IPS-15b (cell line): ENCODE data around the gene ABL1.

ENCODE experiments used
- H3K27me3 ChIP-seq: one replicate; pipeline ENCODE4 v1.6.1; 2013; ENCODE audit warnings: low read length; ENCODE audit not compliant: control insufficient read depth, insufficient read depth
- H3K36me3 ChIP-seq: one replicate; pipeline ENCODE4 v1.6.1; 2013; ENCODE audit warnings: low read length; ENCODE audit not compliant: control insufficient read depth, insufficient read depth
- H3K4me1 ChIP-seq: one replicate; pipeline ENCODE4 v1.6.1; 2013; ENCODE audit warnings: mild to moderate bottlenecking, low read length; ENCODE audit not compliant: control insufficient read depth, insufficient read depth
- H3K4me3 ChIP-seq: one replicate; pipeline ENCODE4 v1.5.1; 2013; ENCODE audit warnings: low read depth, low read length
- H3K9ac ChIP-seq: one replicate; pipeline ENCODE4 v1.6.1; 2013; ENCODE audit warnings: low read depth, mild to moderate bottlenecking, low read length
- H3K9me3 ChIP-seq: one replicate; pipeline ENCODE4 v1.6.1; 2013; ENCODE audit warnings: mild to moderate bottlenecking, low read length; ENCODE audit not compliant: control insufficient read depth, insufficient read depth

ABL1 gene

DNA sequence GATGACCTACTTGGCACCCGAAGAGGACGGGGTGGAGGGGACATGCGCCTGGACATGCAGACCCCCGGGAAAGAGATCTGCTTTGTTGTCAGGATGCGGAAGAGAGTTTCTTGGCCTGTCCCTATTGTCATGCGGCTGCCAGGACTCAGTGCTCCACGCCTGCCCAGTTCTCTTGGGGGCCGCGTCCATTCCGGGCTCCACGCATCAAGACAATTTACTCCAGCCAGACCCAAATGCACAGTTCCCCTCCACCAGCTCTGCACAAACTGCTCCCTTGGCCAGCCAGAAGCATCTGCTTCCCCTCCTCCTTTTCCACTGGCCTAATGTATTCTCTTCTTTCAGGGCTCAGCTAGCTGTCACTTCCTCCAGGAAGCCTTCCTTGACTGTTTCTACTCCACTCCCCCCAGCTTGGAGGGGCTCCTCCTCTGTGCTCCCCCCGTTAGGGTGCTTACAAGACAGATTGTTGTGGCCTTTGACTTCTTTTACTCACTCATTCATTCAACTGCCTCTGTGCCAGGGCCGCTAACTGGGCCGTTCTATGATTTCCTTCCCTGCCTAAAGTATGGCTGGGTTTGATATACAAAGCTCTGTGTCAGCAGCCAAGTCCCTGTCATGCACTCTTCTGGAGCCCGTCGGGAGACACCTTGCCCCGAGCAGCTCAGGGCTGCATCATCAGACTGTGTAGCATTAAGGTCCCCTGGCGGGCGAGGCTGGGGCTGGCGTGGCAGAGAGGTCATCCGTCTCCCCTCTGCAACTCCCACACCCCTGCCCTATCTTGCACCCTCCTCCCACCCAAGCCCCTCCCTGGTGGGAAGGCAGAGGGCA is 97.4 kb downstream of the ABL1 start:
- Histone ChIP-seq H3K4me1 (peaks cover 4% of the 10 kb centered on the region), H3K9ac (no peak overlapping the region)

DNA sequence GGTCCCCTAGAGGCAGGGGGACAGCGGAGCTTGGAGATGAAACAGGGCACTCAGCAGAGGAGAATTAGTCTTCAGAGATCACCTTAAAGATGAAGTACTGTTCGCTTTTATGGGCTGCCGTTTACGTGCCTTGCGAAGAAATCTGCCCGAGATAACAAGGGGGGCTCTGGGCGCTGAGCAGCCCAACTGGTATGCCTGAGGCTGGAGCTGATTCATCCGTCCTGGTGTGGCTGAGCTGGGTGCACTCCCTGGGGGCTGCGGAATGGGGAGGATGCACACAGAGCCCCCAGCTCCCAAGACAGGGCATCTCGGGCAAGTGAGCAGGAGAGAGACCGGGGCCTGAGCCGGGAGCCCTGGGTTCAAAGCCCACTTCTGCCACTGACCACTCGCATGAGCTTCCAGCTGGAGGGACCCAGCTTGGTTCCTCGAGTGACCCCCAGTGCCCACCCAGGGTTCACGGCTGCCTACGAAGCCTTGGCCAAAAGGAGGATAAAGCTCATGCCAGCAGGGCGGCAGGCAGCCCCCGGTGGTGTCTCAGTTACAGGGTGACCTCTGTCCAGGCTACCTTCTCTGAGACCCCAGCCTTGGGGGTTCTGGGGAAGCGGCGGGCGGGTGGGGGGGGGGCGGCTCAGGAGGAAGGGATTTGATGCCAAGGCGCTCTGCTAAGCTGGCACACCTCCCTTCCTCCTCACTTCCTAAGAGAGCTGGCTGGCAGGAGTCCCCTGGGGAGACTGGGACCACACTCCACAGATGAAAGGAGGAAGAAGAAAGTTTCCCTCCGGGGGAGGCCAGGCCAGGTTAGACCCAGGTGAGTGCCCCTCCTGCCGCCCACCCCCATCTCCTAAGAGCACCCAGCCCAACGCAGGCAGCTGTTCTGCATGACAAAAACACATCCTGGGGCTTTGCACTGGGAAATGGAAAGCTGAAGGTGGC is 98.3 kb downstream of the ABL1 start:
- Histone ChIP-seq H3K9ac (no peak overlapping the region), H3K27me3 (peaks cover 10% of the 10 kb centered on the region), H3K4me1 (peaks cover 4% of the 10 kb centered on the region)

More for the DNA sequence above, 97.4 kb downstream of the ABL1 start:
- Histone ChIP-seq H3K4me3 (no peak overlapping the region), H3K27me3 (peaks cover 3% of the 10 kb centered on the region), H3K36me3 (no peaks in the 10 kb centered on the region), H3K9me3 (no peaks in the 10 kb centered on the region)

DNA sequence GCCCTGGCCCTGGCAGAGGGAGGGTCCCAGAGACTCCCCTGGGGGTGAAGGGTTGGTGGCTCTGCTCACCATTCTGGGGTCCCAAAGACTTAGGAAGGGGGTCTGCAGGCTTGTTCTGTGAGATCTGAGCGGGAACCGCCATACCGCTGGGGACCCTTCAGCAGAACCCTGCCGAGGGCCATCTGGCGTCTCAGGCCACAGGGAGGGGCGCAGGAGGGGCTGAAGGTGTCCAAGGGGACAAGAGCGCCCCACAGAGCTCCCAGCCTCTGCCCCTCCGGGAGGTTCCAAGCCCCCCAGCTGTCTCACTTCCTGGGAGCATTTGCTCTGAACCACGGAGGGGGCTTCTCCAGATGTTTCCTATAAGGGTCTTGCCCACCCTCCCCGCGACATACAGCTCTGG is 99.2 kb downstream of the ABL1 start:
- Histone ChIP-seq H3K4me3 (no peak overlapping the region), H3K9me3 (no peaks in the 10 kb centered on the region), H3K27me3 (peaks cover 12% of the 10 kb centered on the region), H3K9ac (no peak overlapping the region), H3K36me3 (no peaks in the 10 kb centered on the region), H3K4me1 (peaks cover 4% of the 10 kb centered on the region)

More for the DNA sequence above, 98.3 kb downstream of the ABL1 start:
- Histone ChIP-seq H3K4me3 (no peak overlapping the region), H3K9me3 (no peaks in the 10 kb centered on the region), H3K36me3 (no peaks in the 10 kb centered on the region)

DNA sequence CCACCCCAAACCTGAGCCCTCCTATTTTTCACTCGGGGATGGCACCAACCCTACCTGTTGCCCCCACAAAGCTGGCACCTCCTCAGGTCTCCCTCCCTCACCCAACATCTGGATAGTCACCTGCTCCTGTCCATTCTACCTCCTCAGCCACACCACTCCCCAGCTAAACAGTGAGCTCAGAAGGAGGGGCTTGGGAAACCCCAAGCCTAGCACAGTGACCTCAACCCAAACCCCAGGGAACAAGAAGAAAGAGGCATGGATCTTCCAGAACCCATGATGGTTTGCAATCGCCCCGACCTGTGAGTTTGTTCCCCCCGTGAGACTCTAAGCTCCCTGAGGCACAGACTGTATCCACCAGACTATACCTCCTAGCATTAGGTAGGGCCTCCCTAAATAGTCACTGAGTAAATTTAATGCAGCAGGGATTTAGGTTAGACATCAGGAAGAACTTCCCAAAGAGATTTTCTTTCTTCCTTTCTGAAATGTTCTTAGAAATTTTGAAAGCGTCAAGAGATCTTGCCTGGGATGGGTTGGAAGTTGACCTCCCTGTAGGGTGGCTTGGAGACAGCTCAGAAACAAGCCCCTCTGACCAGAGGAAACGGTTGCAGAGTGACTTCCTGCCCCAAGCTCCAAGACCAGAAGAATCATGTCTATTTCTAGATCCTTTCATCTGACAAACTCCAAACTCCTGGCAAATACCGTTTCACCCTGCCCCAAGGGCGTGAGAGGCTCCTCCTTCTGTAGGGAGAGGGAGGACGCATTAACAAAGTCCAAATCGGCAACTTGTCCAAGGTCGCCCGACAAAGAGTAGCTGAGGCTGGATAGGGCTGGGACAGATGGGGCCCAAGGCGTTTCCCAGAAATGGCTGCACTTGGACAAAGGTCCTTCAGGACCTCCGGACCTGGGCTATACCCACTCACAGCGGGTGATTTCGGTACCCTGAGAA is 99.9 kb downstream of the ABL1 start:
- Histone ChIP-seq H3K36me3 (no peaks in the 10 kb centered on the region), H3K4me1 (peaks cover 4% of the 10 kb centered on the region), H3K4me3 (no peak overlapping the region), H3K9ac (no peak overlapping the region), H3K27me3 (peaks cover 13% of the 10 kb centered on the region), H3K9me3 (no peaks in the 10 kb centered on the region)

DNA sequence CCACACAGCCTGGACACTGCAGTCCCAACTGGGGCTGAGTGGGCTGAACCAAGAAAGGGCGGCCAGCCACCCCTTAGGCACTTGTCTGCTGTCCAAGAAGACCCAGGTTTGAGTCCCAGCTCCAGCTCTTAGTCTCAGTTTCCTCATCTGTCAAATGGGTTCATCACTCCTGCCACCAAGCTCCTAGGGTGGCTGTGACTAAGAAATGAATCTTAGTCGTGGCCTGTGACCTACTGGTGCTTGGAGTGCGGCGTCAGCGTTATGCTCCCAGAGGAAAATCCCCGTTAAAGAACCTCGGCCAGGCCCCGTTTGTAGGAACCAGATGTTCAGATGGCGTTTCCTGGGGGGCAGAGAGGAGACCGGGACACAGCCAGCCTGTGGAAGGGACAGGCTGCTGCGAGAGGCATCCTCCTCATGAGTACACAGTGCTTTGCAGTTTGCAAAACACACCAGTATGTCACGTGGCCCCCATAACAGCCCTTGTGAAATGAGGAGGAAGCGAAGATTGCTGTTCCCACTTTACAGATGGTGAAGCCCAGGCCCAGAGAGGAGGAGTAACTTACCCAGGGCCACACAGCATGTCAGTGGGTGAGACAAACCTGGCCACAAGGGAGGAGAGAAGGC is 100.7 kb downstream of the ABL1 start:
- Histone ChIP-seq H3K4me1 (peaks cover 8% of the 10 kb centered on the region), H3K9ac (no peak overlapping the region), H3K27me3 (peaks cover 21% of the 10 kb centered on the region)

DNA sequence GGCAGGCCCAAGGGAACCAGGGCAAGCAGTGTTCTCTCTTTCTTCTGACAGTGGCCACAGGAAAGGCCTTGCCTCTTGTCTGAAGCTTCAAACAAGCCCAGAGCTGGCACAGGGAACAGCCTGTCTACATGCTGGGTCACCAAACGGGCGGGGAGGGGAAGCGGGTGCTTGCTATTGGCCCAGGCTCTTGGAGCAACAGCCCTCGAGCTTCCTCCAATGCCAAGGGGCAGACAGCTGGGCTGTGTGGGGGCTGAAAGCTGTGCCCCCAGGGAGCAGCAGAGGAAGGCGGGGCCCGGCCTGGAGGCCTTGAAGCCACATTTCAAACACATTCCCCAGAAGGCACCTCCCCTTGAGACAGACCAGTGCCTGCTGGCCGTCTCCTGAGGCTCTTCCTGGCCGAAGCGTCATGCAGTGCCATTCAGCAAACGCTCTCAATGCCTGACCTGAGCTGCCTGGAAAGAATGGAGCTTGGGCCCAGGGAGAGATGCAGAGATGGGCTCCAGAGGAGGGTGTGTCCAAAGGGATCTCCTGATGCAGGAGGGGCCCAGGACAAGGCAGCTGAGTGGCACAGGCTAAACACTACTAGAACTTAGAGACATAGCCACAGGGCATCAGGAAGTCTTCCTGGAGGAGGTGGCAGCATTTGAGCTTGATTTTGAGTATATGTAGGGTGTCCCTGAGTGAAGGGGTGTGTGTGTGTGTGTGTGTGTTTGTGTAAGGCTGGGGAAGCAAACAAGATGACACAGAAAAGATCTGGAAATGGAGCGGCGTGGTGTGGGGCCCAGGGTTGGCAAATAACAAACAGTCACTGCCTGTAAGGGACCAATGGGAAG is 101.4 kb downstream of the ABL1 start:
- Histone ChIP-seq H3K36me3 (no peaks in the 10 kb centered on the region), H3K4me1 (peaks cover 8% of the 10 kb centered on the region), H3K9me3 (no peaks in the 10 kb centered on the region), H3K4me3 (no peak overlapping the region), H3K9ac (no peak overlapping the region), H3K27me3 (peaks cover 27% of the 10 kb centered on the region)

More for the DNA sequence above, 100.7 kb downstream of the ABL1 start:
- no peak overlapping the region for H3K4me3 ChIP-seq
- H3K36me3 ChIP-seq: no peaks in the 10 kb centered on the region
- no peaks in the 10 kb centered on the region for H3K9me3 ChIP-seq
